ENCODE data around the gene CCDC66.
"Not testable (repeated sequence)": the region's sequence is repeated elsewhere in the genome, so short reads cannot be mapped to it uniquely, and the experiment has no call there.

Gene CCDC66

GRCh38 chr3:56590814-56591213 is 33.8 kb downstream of the CCDC66 start:
- 50 to 72% methylated on average over 1 of the region's 1 CpG for WGBS, 2 experiments

DNA sequence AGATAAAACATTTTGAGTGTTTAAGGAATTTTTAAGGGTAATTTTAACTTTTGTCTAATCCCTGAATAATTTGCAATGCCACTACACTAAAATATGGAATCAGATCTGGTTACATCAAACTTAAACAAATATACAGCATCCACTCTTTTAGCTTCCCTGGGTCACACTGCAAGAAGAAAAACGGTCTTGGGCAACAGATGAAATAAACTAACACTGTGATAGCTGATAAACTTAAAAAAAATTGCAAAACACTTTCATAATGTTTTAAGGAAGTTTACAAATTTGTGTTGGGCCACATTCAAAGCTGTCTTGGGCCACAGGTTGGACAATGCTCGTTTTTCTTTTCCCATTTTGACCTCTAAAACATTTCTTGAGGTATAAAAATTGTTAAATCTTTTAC is 34.3 kb downstream of the CCDC66 start:
- H3K36me3 ChIP-seq (ENCODE audit: control insufficient read depth, insufficient read depth, low read length) = peaks cover 1% of the 10 kb centered on the region
- H3K27ac ChIP-seq (ENCODE audit: insufficient read depth, low read depth, low read length, poor library complexity, severe bottlenecking) = no peak overlapping the region
- 100% methylated on average over 2 of the region's 2 CpGs; no CpG with 5 or more reads in 1 of the 2 experiments for WGBS, 2 experiments

More at GRCh38 chr3:56590814-56591213, 33.8 kb downstream of the CCDC66 start:
- Histone ChIP-seq H3K27me3 (ENCODE audit: control insufficient read depth, insufficient read depth, low read length, poor library complexity, severe bottlenecking) (no peaks in the 10 kb centered on the region), H3K36me3 (ENCODE audit: control insufficient read depth, insufficient read depth, low read length) (no peaks in the 10 kb centered on the region), H3K4me1 (ENCODE audit: control insufficient read depth, insufficient read depth, low read length) (no peaks in the 10 kb centered on the region), H3K9me3 (ENCODE audit: control insufficient read depth, low read length) (no peaks in the 10 kb centered on the region), H3K4me3 (ENCODE audit: insufficient read depth, low read depth, low read length) (no peak overlapping the region), H3K27ac (ENCODE audit: insufficient read depth, low read depth, low read length, poor library complexity, severe bottlenecking) (no peak overlapping the region)

GRCh38 chr3:56593455-56594158 is 36.6 kb downstream of the CCDC66 start:
- no peaks in the 10 kb centered on the region for H3K27me3 ChIP-seq (ENCODE audit: control insufficient read depth, insufficient read depth, low read length, poor library complexity, severe bottlenecking)
- H3K27ac ChIP-seq (ENCODE audit: insufficient read depth, low read depth, low read length, poor library complexity, severe bottlenecking) = no peak overlapping the region
- H3K36me3 ChIP-seq (ENCODE audit: control insufficient read depth, insufficient read depth, low read length) = peaks cover 6% of the 10 kb centered on the region
- no peak overlapping the region for H3K4me3 ChIP-seq (ENCODE audit: insufficient read depth, low read depth, low read length)
- H3K4me1 ChIP-seq (ENCODE audit: control insufficient read depth, insufficient read depth, low read length) = no peaks in the 10 kb centered on the region
- WGBS, 2 experiments = 81 to 88% methylated on average over 5 to 6 of the region's 6 CpGs
- H3K9me3 ChIP-seq (ENCODE audit: control insufficient read depth, low read length) = no peaks in the 10 kb centered on the region

More for the DNA sequence above, 34.3 kb downstream of the CCDC66 start:
- H3K9me3 ChIP-seq (ENCODE audit: control insufficient read depth, low read length) = no peaks in the 10 kb centered on the region
- no peaks in the 10 kb centered on the region for H3K27me3 ChIP-seq (ENCODE audit: control insufficient read depth, insufficient read depth, low read length, poor library complexity, severe bottlenecking)
- H3K4me1 ChIP-seq (ENCODE audit: control insufficient read depth, insufficient read depth, low read length) = no peaks in the 10 kb centered on the region
- H3K4me3 ChIP-seq (ENCODE audit: insufficient read depth, low read depth, low read length) = no peak overlapping the region

DNA sequence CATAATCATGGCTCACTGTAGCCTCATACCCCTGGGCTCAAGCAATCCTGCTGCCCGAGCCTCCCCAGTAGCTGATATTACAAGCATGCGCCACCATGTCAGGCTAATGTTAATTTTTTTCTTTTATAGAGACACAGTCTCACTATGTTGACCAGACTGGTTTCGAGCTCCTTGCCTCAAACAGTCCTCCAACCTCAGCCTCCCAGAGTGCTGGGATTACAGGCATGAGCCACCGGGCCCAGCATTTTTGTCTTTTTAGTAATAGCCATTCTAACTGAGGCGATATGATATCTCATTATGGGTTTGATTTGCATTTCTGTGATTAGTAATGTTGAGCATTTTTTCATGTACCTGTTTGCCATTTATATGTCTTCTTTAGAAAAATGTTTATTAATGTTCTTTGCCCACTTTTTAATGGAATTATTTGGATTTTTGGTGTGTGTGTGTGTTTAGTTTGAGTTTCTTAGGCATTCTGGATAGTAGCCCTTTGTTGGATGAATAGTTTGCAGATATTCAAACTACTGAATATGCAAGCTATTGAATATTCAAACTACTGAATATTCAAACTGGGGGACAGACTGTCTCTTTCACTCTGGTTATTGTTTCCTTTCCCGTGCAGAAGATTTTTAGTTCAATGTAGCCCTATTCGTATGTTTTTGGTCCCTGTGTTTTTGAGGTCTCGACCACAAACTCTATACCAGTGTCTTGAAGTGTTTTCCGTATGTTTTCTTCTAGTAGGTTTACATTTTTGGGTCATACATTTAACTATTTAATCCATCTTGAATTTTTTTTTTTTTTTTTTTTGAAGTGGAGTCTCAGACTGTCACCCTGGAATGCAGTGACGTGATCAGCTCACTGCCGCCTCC is 39.2 kb downstream of the CCDC66 start:
- H3K36me3 ChIP-seq (ENCODE audit: control insufficient read depth, insufficient read depth, low read length) = peaks cover 6% of the 10 kb centered on the region
- no peaks in the 10 kb centered on the region for H3K9me3 ChIP-seq (ENCODE audit: control insufficient read depth, low read length)
- H3K27ac ChIP-seq (ENCODE audit: insufficient read depth, low read depth, low read length, poor library complexity, severe bottlenecking) = no peak overlapping the region
- no peaks in the 10 kb centered on the region for H3K27me3 ChIP-seq (ENCODE audit: control insufficient read depth, insufficient read depth, low read length, poor library complexity, severe bottlenecking)
- 88 to 89% methylated on average over 10 of the region's 11 CpGs for WGBS, 2 experiments
- no peak overlapping the region for H3K4me3 ChIP-seq (ENCODE audit: insufficient read depth, low read depth, low read length)
- H3K4me1 ChIP-seq (ENCODE audit: control insufficient read depth, insufficient read depth, low read length) = no peaks in the 10 kb centered on the region

- not testable (repeated sequence) for H3K9me3 ChIP-seq (ENCODE audit: control insufficient read depth, low read length); H3K4me3 ChIP-seq (ENCODE audit: insufficient read depth, low read depth, low read length); H3K36me3 ChIP-seq (ENCODE audit: control insufficient read depth, insufficient read depth, low read length); H3K4me1 ChIP-seq (ENCODE audit: control insufficient read depth, insufficient read depth, low read length); H3K27ac ChIP-seq (ENCODE audit: insufficient read depth, low read depth, low read length, poor library complexity, severe bottlenecking); H3K27me3 ChIP-seq (ENCODE audit: control insufficient read depth, insufficient read depth, low read length, poor library complexity, severe bottlenecking)
- WGBS, 2 experiments = 95% methylated on average over 1 of the region's 2 CpGs; no CpG with 5 or more reads in 1 of the 2 experiments
Measured at GRCh38 chr3:56608479-56608878, 51.5 kb downstream of the CCDC66 start.

- H3K36me3 ChIP-seq (ENCODE audit: control insufficient read depth, insufficient read depth, low read length) = peaks cover 8% of the 10 kb centered on the region
- no peaks in the 10 kb centered on the region for H3K9me3 ChIP-seq (ENCODE audit: control insufficient read depth, low read length)
- WGBS, 2 experiments = 93 to 94% methylated on average over 7 of the region's 7 CpGs
- no peaks in the 10 kb centered on the region for H3K4me1 ChIP-seq (ENCODE audit: control insufficient read depth, insufficient read depth, low read length)
- H3K27ac ChIP-seq (ENCODE audit: insufficient read depth, low read depth, low read length, poor library complexity, severe bottlenecking) = no peak overlapping the region
- no peak overlapping the region for H3K4me3 ChIP-seq (ENCODE audit: insufficient read depth, low read depth, low read length)
- H3K27me3 ChIP-seq (ENCODE audit: control insufficient read depth, insufficient read depth, low read length, poor library complexity, severe bottlenecking) = no peaks in the 10 kb centered on the region
Measured at GRCh38 chr3:56610669-56611335, 53.8 kb downstream of the CCDC66 start.

DNA sequence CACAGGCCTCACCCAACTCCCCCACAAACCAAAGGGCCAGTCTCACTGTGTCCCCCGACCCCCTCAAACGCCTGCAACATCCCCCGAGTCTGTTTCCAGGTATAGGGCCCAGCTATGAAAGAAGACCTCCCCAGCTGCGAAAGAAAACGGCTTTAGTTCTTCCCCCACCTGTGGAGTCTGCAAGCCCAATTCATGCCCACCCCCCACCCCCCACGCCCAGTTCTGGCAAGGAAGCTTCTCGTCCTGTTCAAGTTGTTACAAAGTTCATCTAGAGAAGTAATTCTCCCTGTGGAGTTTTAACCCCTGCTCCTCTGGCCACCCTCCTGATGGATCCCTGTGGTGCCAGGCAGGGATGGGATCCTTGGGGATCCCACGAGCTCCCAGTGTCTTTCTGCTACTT is 54.4 kb downstream of the CCDC66 start:
- Histone ChIP-seq H3K4me3 (ENCODE audit: insufficient read depth, low read depth, low read length) (no peak overlapping the region), H3K4me1 (ENCODE audit: control insufficient read depth, insufficient read depth, low read length) (no peaks in the 10 kb centered on the region), H3K9me3 (ENCODE audit: control insufficient read depth, low read length) (no peaks in the 10 kb centered on the region), H3K36me3 (ENCODE audit: control insufficient read depth, insufficient read depth, low read length) (peaks cover 3% of the 10 kb centered on the region), H3K27ac (ENCODE audit: insufficient read depth, low read depth, low read length, poor library complexity, severe bottlenecking) (no peak overlapping the region), H3K27me3 (ENCODE audit: control insufficient read depth, insufficient read depth, low read length, poor library complexity, severe bottlenecking) (no peaks in the 10 kb centered on the region)
- WGBS, 2 experiments = 91 to 94% methylated on average over 7 to 8 of the region's 8 CpGs

DNA sequence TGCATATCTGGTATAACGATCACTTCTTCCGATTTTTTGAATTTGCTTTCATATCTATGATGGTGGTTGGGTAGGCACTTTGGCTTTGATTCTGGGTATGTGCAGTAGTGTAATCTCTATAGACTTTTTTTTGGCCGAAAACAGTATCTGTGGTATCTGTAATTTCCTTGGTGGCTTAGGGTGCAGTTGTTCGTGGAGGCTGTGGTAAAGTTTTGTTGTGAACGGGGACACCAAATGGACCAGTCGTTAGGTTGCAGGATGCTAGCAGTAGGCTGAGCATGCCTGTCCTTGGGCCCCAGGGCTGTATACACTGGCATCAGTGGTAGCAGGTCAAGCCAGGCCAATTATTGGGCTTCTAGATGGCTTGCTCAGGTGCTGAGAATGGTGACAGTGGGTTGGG is 55.2 kb downstream of the CCDC66 start:
- no peaks in the 10 kb centered on the region for H3K9me3 ChIP-seq (ENCODE audit: control insufficient read depth, low read length)
- no peaks in the 10 kb centered on the region for H3K4me1 ChIP-seq (ENCODE audit: control insufficient read depth, insufficient read depth, low read length)
- WGBS, 2 experiments = 94% methylated on average over 6 of the region's 6 CpGs
- H3K27me3 ChIP-seq (ENCODE audit: control insufficient read depth, insufficient read depth, low read length, poor library complexity, severe bottlenecking) = no peaks in the 10 kb centered on the region
- H3K27ac ChIP-seq (ENCODE audit: insufficient read depth, low read depth, low read length, poor library complexity, severe bottlenecking) = no peak overlapping the region
- peaks cover 3% of the 10 kb centered on the region for H3K36me3 ChIP-seq (ENCODE audit: control insufficient read depth, insufficient read depth, low read length)
- no peak overlapping the region for H3K4me3 ChIP-seq (ENCODE audit: insufficient read depth, low read depth, low read length)

DNA sequence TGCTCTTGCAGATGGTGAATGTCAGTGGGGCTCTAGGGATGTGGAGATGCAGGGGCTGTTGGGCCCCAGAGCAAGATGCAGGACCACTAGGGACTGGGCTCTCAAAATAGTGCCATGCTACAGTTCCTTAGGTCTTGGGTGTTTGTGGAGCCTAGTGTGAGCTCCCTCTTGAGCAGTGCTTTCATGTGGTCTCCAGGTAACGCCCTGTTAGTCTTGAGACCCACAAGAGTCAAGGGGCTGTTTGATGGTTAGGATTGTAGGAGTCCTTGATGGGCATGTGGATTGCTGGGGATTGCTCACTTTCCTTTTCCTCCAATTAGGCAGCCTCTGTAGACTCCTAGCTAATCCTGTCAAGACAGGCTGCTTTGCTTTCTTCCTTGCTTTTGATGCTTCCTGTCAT is 56.0 kb downstream of the CCDC66 start:
- 78 to 94% methylated on average over 1 of the region's 1 CpG for WGBS, 2 experiments
- no peaks in the 10 kb centered on the region for H3K4me1 ChIP-seq (ENCODE audit: control insufficient read depth, insufficient read depth, low read length)
- peaks cover 3% of the 10 kb centered on the region for H3K36me3 ChIP-seq (ENCODE audit: control insufficient read depth, insufficient read depth, low read length)
- no peaks in the 10 kb centered on the region for H3K9me3 ChIP-seq (ENCODE audit: control insufficient read depth, low read length)
- H3K27me3 ChIP-seq (ENCODE audit: control insufficient read depth, insufficient read depth, low read length, poor library complexity, severe bottlenecking) = no peaks in the 10 kb centered on the region
- no peak overlapping the region for H3K4me3 ChIP-seq (ENCODE audit: insufficient read depth, low read depth, low read length)
- no peak overlapping the region for H3K27ac ChIP-seq (ENCODE audit: insufficient read depth, low read depth, low read length, poor library complexity, severe bottlenecking)

DNA sequence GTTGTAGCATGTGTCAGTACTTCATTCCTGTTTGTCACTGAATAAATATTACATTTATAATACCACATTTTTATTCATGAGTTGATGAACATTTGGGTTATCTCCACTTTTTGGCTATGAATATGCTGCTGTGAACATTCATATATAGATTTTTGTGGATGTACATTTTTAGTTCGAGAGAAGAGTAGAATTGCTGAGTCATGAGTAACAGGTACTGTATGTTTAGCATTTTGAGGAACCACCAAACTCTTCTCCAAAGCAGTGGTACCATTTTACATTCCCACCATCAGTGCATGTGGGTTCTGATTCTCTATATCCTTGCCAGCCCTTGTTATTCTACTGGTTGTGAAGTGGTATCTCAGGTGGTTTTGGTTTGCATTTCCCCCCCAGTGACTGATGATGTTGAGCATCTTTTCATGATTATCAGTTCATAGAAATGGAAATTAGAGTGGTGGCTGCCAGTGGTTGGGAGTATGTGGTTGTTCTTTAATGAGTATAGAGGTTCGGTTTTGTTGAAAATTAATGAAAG is 59.6 kb downstream of the CCDC66 start:
- WGBS, 2 experiments = 87 to 93% methylated on average over 2 of the region's 2 CpGs
- Histone ChIP-seq H3K27me3 (ENCODE audit: control insufficient read depth, insufficient read depth, low read length, poor library complexity, severe bottlenecking) (no peaks in the 10 kb centered on the region), H3K27ac (ENCODE audit: insufficient read depth, low read depth, low read length, poor library complexity, severe bottlenecking) (no peak overlapping the region), H3K4me3 (ENCODE audit: insufficient read depth, low read depth, low read length) (no peak overlapping the region), H3K9me3 (ENCODE audit: control insufficient read depth, low read length) (no peaks in the 10 kb centered on the region), H3K4me1 (ENCODE audit: control insufficient read depth, insufficient read depth, low read length) (no peaks in the 10 kb centered on the region), H3K36me3 (ENCODE audit: control insufficient read depth, insufficient read depth, low read length) (peaks cover 14% of the 10 kb centered on the region)
